GM11168 (cell line): ENCODE data around the gene GPC4.

Experiments
- in situ Hi-C: fragments of 300-500 bp; cut with MboI; formaldehyde crosslinking; loops from one replicate; pipeline ENCODE4 v1.12.0; 2022; ENCODE audit warnings: low sequenced_read_pairs; ENCODE audit not compliant: unreplicated experiment

Gene GPC4

GRCh38 chrX:133412665-133413064 is 2.6 kb downstream of the GPC4 start:
- in situ Hi-C loops: no loop called here

GRCh38 chrX:133412246-133412645 is 3.0 kb downstream of the GPC4 start:
- in situ Hi-C loops: no loop called here

GRCh38 chrX:133410550-133410949 is 4.7 kb downstream of the GPC4 start:
- in situ Hi-C loops: no loop called here

GRCh38 chrX:133405498-133406185 is 9.6 kb downstream of the GPC4 start:
- in situ Hi-C loops: no loop called here

- in situ Hi-C loops: no loop called here
Measured at GRCh38 chrX:133403984-133404383, 11.3 kb downstream of the GPC4 start.

GRCh38 chrX:133402830-133403625 is 12.3 kb downstream of the GPC4 start:
- in situ Hi-C loops: no loop called here

- in situ Hi-C loops: no loop called here
Measured at GRCh38 chrX:133402042-133402453, 13.2 kb downstream of the GPC4 start.

- in situ Hi-C loops: no loop called here
Measured at GRCh38 chrX:133401536-133401935, 13.8 kb downstream of the GPC4 start.

GRCh38 chrX:133399411-133399810 is 15.9 kb downstream of the GPC4 start:
- in situ Hi-C loops: no loop called here

GRCh38 chrX:133394765-133395164 is 20.5 kb downstream of the GPC4 start:
- in situ Hi-C loops: no loop called here

- in situ Hi-C loops: no loop called here
Measured at GRCh38 chrX:133392671-133393070, 22.6 kb downstream of the GPC4 start.

- in situ Hi-C loops: no loop called here
Measured at GRCh38 chrX:133391111-133391510, 24.2 kb downstream of the GPC4 start.

- in situ Hi-C loops: no loop called here
Measured at GRCh38 chrX:133390676-133391075, 24.6 kb downstream of the GPC4 start.

- in situ Hi-C loops: no loop called here
Measured at GRCh38 chrX:133389975-133390374, 25.3 kb downstream of the GPC4 start.

- in situ Hi-C loops: no loop called here
Measured at GRCh38 chrX:133384454-133384853, 30.8 kb downstream of the GPC4 start.

- in situ Hi-C loops: no loop called here
Measured at GRCh38 chrX:133380711-133381619, 34.3 kb downstream of the GPC4 start.

GRCh38 chrX:133376422-133376821 is 38.9 kb downstream of the GPC4 start:
- in situ Hi-C loops: no loop called here

- in situ Hi-C loops: no loop called here
Measured at GRCh38 chrX:133375615-133376340, 39.5 kb downstream of the GPC4 start.

GRCh38 chrX:133374874-133375387 is 40.4 kb downstream of the GPC4 start:
- in situ Hi-C loops: no loop called here
